GM19324 (cell line): ENCODE measurements around the gene HSPE1.
"Not testable (repeated sequence)": the region's sequence is repeated elsewhere in the genome, so short reads cannot be mapped to it uniquely, and the experiment has no call there.

Experiments used
- ATAC-seq: cut with Tn5 transposase; IDR thresholded peaks from one replicate; pipeline ENCODE4 v1.9.1; 2021; ENCODE audit warnings: mild to moderate bottlenecking, moderate library complexity; ENCODE audit not compliant: unreplicated experiment, low FRiP score

Gene HSPE1

GRCh38 chr2:197499594-197500502 lies at the start of gene HSPE1, which contains the start of gene HSPD1:
HSPE1 (plus strand) TSS chr2:197500379; CDS start chr2:197500437, 58 bp downstream.
HSPD1 (minus strand) TSS chr2:197499840; CDS start chr2:197498848, 992 bp downstream.
- peak; percentile 89 for ATAC-seq

GRCh38 chr2:197450465-197450864 lies 49.7 kb upstream of the HSPE1 start:
- no peak for ATAC-seq

- ATAC-seq: not testable (repeated sequence)
These were observed 49.2 kb upstream of the HSPE1 start for GRCh38 chr2:197450935-197451358.

- no peak for ATAC-seq
These were observed 47.4 kb upstream of the HSPE1 start for GRCh38 chr2:197452754-197453122.

GRCh38 chr2:197453123-197453913 lies 46.9 kb upstream of the HSPE1 start, which contains the start of gene COQ10B:
COQ10B (plus strand) TSS chr2:197453552; CDS start chr2:197453561, 9 bp downstream.
- ATAC-seq: peak; percentile 98

GRCh38 chr2:197453914-197454398 lies 46.2 kb upstream of the HSPE1 start:
- ATAC-seq: peak; percentile 24

GRCh38 chr2:197454923-197455322 lies 45.3 kb upstream of the HSPE1 start:
- no peak for ATAC-seq

- ATAC-seq: no peak
These were observed 44.8 kb upstream of the HSPE1 start for GRCh38 chr2:197455428-197455827.

- ATAC-seq: no peak
These were observed 39.5 kb upstream of the HSPE1 start for GRCh38 chr2:197460649-197461048.

GRCh38 chr2:197461057-197461456 lies 39.1 kb upstream of the HSPE1 start:
- no peak for ATAC-seq

- no peak for ATAC-seq
These were observed 36.0 kb upstream of the HSPE1 start for GRCh38 chr2:197464175-197464574.

GRCh38 chr2:197472166-197472565 lies 28.0 kb upstream of the HSPE1 start:
- ATAC-seq: no peak

GRCh38 chr2:197477797-197478196 lies 22.4 kb upstream of the HSPE1 start:
- ATAC-seq: no peak

GRCh38 chr2:197480165-197481036 lies 19.8 kb upstream of the HSPE1 start:
- no peak for ATAC-seq

GRCh38 chr2:197484248-197484647 lies 15.9 kb upstream of the HSPE1 start:
- not testable (repeated sequence) for ATAC-seq

- no peak for ATAC-seq
These were observed 14.0 kb upstream of the HSPE1 start for GRCh38 chr2:197486175-197486574.

- ATAC-seq: no peak
These were observed 12.8 kb upstream of the HSPE1 start for GRCh38 chr2:197487385-197487784.

GRCh38 chr2:197495433-197496134 lies 4.6 kb upstream of the HSPE1 start:
- ATAC-seq: no peak

- no peak for ATAC-seq
These were observed 3.5 kb upstream of the HSPE1 start for GRCh38 chr2:197496695-197497094.
